Epithelial cell of prostate (primary cell): ENCODE data around the gene SUCO.

Experiments
- DNase-seq: peaks from one replicate; pipeline ENCODE4 v3.0.0-alpha.2; 2011; ENCODE audit warnings: low read depth, low spot score
- H3K27ac ChIP-seq: fragments of 450-650 bp; 2 replicates; pipeline ENCODE4 v1.5.1; 2017; ENCODE audit warnings: mild to moderate bottlenecking

Gene SUCO

GRCh38 chr1:172513479-172513878, 19.5 kb upstream of the SUCO start:
- peak overlapping the region; percentile 63 for H3K27ac ChIP-seq
- DNase-seq, result peak; percentile 74

DNA sequence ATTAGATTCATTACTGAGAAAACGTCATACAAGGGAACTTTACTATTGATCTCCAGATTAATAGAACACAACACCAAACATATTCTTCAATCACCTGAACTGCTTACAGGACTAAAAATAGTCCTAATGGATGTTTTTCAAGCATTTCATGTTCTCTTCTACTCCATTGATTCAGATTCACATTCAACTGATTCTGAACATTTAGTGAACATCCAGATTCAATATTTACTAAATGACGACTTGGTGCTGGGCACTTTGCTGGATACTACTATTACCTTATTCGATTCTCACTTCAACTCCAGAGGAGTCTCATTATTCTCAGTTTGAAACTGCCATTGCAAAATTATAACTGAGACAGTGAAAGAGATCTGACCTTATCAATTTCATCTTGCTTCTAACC, 18.8 kb upstream of the SUCO start:
- H3K27ac ChIP-seq, result peak overlapping the region; percentile 63
- no peak for DNase-seq

DNA sequence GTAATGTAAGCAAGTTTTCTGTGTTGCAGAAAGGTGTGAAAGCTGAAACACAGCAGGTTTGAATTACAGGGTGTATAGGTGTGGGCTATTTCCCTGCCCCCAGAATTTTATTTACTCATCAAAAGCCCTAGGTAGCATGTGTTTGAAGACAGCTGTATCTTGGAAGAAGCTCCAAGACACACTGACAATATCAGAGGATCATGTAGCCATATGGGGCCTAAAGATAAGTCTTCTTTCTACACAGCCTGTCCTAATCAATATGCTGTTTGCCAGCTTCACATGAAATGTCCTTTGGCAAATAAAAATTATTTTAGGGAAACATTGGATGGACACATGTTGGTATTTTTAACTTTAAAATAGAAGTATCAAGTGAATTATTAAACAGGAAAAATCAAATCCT, 17.5 kb upstream of the SUCO start:
- DNase-seq, result no peak
- no peak overlapping the region for H3K27ac ChIP-seq

- DNase-seq, result no peak
- H3K27ac ChIP-seq, result no peak overlapping the region
These were observed 17.0 kb upstream of the SUCO start for GRCh38 chr1:172515927-172516326.

GRCh38 chr1:172517081-172517480, 15.9 kb upstream of the SUCO start:
- DNase-seq, result no peak
- H3K27ac ChIP-seq, result no peak overlapping the region

DNA sequence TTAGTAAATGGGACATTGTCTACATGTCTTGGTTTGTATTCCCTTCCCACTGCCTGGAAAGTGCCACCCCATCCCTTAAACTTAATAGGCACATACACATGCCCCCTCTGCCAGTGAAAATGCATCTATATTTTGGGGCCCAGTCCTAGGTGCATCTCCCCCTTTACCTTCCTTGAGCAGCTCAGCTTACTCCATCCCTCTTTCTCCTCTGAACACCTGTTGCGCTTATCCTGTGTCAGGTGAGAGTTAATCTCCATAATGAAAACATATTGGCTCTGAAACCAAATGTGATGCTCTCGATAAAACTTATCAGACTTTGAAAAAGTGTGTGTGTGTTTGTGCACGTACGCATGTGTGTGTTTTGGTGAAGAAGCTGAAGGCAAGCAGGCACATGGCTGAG, 15.4 kb upstream of the SUCO start:
- no peak overlapping the region for H3K27ac ChIP-seq
- no peak for DNase-seq

DNA sequence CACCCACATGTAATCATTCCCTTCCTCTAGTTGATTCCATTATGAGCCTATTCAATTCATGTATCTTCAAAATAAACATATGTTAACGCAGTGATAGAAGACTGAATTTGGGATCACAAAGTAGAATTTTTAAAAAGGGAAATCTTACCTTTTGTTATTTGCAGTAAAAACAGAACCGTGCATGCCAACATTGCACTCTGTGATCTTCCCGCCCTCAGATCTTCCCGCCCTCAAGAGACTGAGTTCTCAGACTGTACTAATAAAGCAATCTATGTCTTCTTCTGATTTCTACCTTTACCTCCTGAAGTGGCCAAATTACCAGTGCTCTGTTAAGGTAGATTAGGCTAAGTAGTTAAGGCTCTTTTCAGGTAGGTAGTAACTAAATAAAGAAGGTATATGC, 3.6 kb upstream of the SUCO start:
- no peak for DNase-seq
- H3K27ac ChIP-seq, result no peak overlapping the region

GRCh38 chr1:172530000-172530399, 3.0 kb upstream of the SUCO start:
- peak; percentile 74 for DNase-seq

GRCh38 chr1:172531412-172532182, 1.4 kb upstream of the SUCO start:
- no peak for DNase-seq
- peak overlapping the region; percentile 86 for H3K27ac ChIP-seq

More at GRCh38 chr1:172530000-172530399, 3.0 kb upstream of the SUCO start:
- peak overlapping the region; percentile 11 for H3K27ac ChIP-seq

DNA sequence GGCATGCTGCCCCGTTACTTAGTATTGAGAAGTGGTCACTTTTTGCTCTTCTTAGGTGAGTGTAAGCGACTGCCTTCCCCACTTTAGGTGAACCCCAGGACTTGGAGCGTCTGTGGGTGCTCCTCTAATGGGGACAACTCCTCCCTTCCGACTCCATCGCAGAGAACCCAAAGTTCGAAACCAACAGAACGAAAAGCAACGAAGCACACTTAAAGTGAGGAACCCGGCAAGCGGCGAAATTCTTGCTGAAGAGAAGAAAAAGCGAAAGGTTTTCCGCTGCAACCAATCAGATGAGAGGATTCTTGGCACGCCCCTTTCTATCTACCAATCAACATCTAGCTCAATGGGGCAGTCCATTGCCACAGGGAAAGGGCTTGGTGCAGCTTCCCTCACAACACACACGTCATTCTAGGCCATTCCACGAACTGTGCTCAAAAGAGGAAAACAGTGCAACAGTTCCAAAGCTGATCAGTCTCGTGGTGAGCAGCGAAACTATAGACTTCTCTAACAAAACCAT, 709 bp upstream of the SUCO start:
- DNase-seq, result peak; percentile 93
- H3K27ac ChIP-seq, result peak overlapping the region; percentile 86

- DNase-seq, result no peak
- peak overlapping the region; percentile 86 for H3K27ac ChIP-seq
These were observed 682 bp downstream of the SUCO start for GRCh38 chr1:172533513-172534151.

DNA sequence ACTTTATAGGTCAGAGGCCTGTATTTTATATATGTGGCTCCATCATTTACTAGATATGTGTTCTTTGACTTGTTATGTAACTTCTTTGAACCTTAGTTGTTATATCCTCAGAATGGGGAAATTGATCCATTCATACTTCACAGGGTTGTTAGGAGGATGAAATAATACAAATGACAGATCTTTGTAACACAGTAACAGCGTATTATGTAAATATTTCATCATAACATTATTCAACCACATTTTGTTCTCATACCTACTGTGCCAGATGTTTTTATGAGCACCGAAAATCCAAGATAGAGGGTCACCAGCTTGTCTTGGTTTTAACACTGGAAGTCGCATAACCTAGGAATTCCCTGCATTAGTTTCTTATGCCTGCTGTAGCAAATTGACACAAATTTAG, 3.3 kb downstream of the SUCO start:
- H3K27ac ChIP-seq, result no peak overlapping the region
- DNase-seq, result no peak

- DNase-seq, result no peak
- no peak overlapping the region for H3K27ac ChIP-seq
These were observed 4.4 kb downstream of the SUCO start for GRCh38 chr1:172537366-172537765.

DNA sequence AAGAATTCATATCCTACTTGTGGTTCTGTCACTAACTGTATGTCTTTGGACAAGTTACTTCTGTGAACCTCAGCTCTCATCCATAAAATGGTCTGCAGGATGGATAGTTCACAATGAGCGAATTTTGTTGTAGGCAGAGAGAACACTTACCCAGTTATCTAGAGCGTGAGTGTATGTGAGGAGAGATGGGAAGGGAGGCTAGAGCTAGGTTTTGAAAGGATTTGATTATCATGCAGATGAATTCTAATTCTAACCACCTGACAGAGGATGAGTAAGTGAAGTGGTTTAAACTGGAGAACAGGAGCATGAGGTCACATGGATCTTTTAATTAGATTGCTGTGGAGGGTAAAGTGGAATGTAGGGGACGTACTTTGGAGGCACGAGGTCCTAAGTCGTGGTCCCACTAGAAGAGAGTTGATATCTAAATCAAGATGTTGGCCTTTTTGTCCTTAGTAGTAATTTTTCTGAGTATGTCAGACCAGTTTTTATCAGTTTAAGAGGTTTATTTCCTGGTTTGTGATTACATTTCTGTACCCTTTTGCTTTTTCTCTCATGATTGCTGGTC, 5.0 kb downstream of the SUCO start:
- DNase-seq, result no peak
- no peak overlapping the region for H3K27ac ChIP-seq

- no peak overlapping the region for H3K27ac ChIP-seq
- no peak for DNase-seq
These were observed 7.7 kb downstream of the SUCO start for GRCh38 chr1:172540635-172541034.

DNA sequence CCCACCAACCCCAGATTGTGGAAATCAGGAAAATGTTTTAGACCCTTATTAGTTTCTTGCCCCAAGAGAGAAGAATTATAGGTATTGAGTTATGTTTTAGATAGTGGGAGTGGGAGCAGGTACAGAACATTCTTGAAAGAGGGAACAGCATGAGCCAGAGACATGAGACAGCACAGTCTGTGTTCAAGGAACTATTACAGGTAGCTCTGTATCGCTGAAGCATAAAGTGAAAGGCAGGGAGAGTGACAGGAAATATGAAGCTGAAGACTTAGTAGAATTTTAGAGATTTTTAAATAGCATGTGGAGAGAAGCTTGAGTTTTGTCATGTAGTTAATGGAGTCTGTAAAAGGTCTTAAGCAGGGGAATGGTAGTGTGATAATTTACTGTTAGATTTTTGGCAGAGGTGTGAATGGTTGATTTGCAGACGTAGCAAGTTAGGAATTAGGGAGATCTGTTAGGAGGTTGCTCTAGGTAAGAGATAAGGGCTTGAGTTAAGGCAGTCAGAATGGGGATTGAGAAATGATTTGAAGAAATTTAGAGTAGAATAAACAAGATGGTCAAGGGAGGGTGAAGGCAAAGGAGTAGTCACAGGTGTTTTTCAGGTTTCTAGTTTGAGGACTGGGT, 11.6 kb downstream of the SUCO start:
- no peak overlapping the region for H3K27ac ChIP-seq

GRCh38 chr1:172545396-172546004, 12.6 kb downstream of the SUCO start:
- no peak for DNase-seq
- no peak overlapping the region for H3K27ac ChIP-seq

More for the DNA sequence above, 11.6 kb downstream of the SUCO start:
- DNase-seq, result no peak

GRCh38 chr1:172547071-172547470, 14.1 kb downstream of the SUCO start:
- no peak overlapping the region for H3K27ac ChIP-seq
- DNase-seq, result no peak

GRCh38 chr1:172549621-172550280, 16.8 kb downstream of the SUCO start:
- no peak for DNase-seq
- H3K27ac ChIP-seq, result no peak overlapping the region

DNA sequence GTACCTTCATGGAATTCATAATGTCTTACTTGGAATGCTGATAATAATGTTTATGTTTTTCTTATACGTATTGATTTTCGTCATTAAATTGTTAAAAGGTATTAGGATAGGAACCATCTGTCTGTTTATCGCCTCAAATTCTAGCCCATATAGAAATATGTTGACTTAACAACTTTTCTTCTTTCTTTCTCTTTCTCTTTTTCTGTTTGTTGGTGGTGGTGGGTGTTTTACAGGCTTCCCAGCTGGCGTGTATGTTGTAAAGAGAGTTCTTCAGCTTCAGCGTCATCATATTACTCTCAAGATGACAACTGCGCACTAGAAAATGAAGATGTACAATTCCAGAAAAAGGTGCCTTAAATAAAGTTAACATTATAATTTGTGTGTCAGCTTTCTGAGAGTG, 18.3 kb downstream of the SUCO start:
- DNase-seq, result no peak
- H3K27ac ChIP-seq, result no peak overlapping the region
